HepG2 (cell line): ENCODE results near the gene ADPRM. TPM values are rescaled to one million over a fixed set of nuclear protein-coding genes. Genes with fewer than 3 reads are reported as not detected.

Experiments used
- DMAP1 ChIP-seq: IDR thresholded peaks from 2 replicates; pipeline ENCODE4 v1.6.1; 2016
- GABPB1 ChIP-seq: IDR thresholded peaks from 2 replicates; pipeline ENCODE4 v1.6.1; 2016; ENCODE audit warnings: mild to moderate bottlenecking, missing genetic modification reagents, moderate library complexity, missing compliant biosample characterization
- KDM5A ChIP-seq: fragments of 200-600 bp; sonication (generic); IDR thresholded peaks from 2 replicates; pipeline ENCODE4 v1.7.0; 2018; ENCODE audit warnings: antibody characterized with exemption, mild to moderate bottlenecking, low read length, borderline replicate concordance
- MAZ ChIP-seq, 2 experiments: sonication (generic) in 1 of 2; formaldehyde crosslinking in 1 of 2; IDR thresholded peaks; 2 replicates each; pipeline versions ENCODE4 v1.5.0 to v1.6.1; 2012 to 2020; ENCODE audit warnings: low read depth in 2 of 2, mild to moderate bottlenecking in 2 of 2, borderline replicate concordance in 1 of 2, improper control_type of control experiment in 1 of 2, low read length in 1 of 2, missing genetic modification reagents in 1 of 2, moderate library complexity in 1 of 2
- PHF21A ChIP-seq: sonication (generic); formaldehyde crosslinking; IDR thresholded peaks from 2 replicates; pipeline ENCODE4 v1.5.0; 2020; ENCODE audit warnings: mild to moderate bottlenecking, missing genetic modification reagents
- RBFOX2 ChIP-seq: fragments of 200-400 bp; formaldehyde crosslinking; IDR thresholded peaks from 2 replicates; pipeline ENCODE4 v1.6.1; 2017; ENCODE audit warnings: low read depth, mild to moderate bottlenecking, low read length
- RNF2 ChIP-seq: fragments of 450-650 bp; conservative IDR thresholded peaks from 2 replicates; pipeline ENCODE4 v1.6.1; 2016; ENCODE audit warnings: low read depth
- THAP11 ChIP-seq: IDR thresholded peaks from 2 replicates; pipeline ENCODE4 v1.6.1; 2016; ENCODE audit warnings: missing biosample characterization, missing genetic modification reagents
- ZNF468 ChIP-seq: sonication (generic); formaldehyde crosslinking; IDR thresholded peaks from 2 replicates; pipeline ENCODE4 v1.8.0; 2022; ENCODE audit warnings: mild to moderate bottlenecking, moderate library complexity, missing genetic modification reagents
- ZNF569 ChIP-seq: sonication (generic); formaldehyde crosslinking; IDR thresholded peaks from 2 replicates; pipeline ENCODE4 v1.5.0; 2020; ENCODE audit warnings: mild to moderate bottlenecking, missing genetic modification reagents, moderate library complexity, borderline replicate concordance
- ZNF598 ChIP-seq: sonication (generic); formaldehyde crosslinking; IDR thresholded peaks from 2 replicates; pipeline ENCODE4 v1.5.1; 2020; ENCODE audit warnings: mild to moderate bottlenecking, missing genetic modification reagents, borderline replicate concordance
- ZNF644 ChIP-seq: IDR thresholded peaks from 2 replicates; pipeline ENCODE4 v1.6.1; 2016; ENCODE audit warnings: low read depth
- ZNF660 ChIP-seq: sonication (generic); formaldehyde crosslinking; IDR thresholded peaks from 2 replicates; pipeline ENCODE4 v1.5.1; 2020; ENCODE audit warnings: mild to moderate bottlenecking, low read depth, missing genetic modification reagents, borderline replicate concordance
- polyA plus RNA-seq, 8 experiments: library from polyadenylated mRNA; depleted of rRNA in 3 of 8; stranded (reverse) in 7 of 8; unstranded in 1 of 8; fragments of >200 nt; fragmentation: Illumina TruSeq in 4 of 8; extraction: Trizol in 4 of 8; gene quantifications; 2 replicates each; pipeline versions ENCODE4 v1.2.1 to v1.2.3, GENCODE V29; 2011 to 2016; ENCODE audit warnings: low read depth in 4 of 8, missing spikeins in 1 of 8, mixed read lengths in 1 of 8; ENCODE audit not compliant: insufficient read depth in 1 of 8
- total RNA-seq, 5 experiments: library from RNA; depleted of rRNA; stranded (reverse); fragments of >200 nt; fragmentation: Illumina TruSeq; extraction: Trizol; gene quantifications; 2 replicates each; pipeline ENCODE4 v1.2.3, GENCODE V29; 2016; ENCODE audit warnings: low read depth in 1 of 5
- TF ChIP-seq, protein P1 (sequence below): sonication (generic); formaldehyde crosslinking; IDR thresholded peaks from 2 replicates; pipeline ENCODE4 v1.8.0; 2022; ENCODE audit warnings: missing genetic modification reagents, mild to moderate bottlenecking, inconsistent platforms, borderline replicate concordance
- TF ChIP-seq, protein P2 (sequence below): sonication (generic); formaldehyde crosslinking; IDR thresholded peaks from 2 replicates; pipeline ENCODE4 v1.4.0; 2020; ENCODE audit warnings: missing genetic modification reagents
- TF ChIP-seq, protein P3 (sequence below): sonication (generic); formaldehyde crosslinking; IDR thresholded peaks from 2 replicates; pipeline ENCODE4 v1.9.0; 2021; ENCODE audit warnings: mild to moderate bottlenecking, missing genetic modification reagents
- TF ChIP-seq, protein P4 (sequence below): sonication (generic); formaldehyde crosslinking; IDR thresholded peaks from 2 replicates; pipeline ENCODE4 v1.8.0; 2022; ENCODE audit warnings: mild to moderate bottlenecking, missing genetic modification reagents

Gene ADPRM
- total and polyA plus RNA-seq, 2 of the 13 experiments (the other 11 are each of a cell fraction or from before 2014, with no cell fraction given) = 5.6 to 10.8 TPM

DNA sequence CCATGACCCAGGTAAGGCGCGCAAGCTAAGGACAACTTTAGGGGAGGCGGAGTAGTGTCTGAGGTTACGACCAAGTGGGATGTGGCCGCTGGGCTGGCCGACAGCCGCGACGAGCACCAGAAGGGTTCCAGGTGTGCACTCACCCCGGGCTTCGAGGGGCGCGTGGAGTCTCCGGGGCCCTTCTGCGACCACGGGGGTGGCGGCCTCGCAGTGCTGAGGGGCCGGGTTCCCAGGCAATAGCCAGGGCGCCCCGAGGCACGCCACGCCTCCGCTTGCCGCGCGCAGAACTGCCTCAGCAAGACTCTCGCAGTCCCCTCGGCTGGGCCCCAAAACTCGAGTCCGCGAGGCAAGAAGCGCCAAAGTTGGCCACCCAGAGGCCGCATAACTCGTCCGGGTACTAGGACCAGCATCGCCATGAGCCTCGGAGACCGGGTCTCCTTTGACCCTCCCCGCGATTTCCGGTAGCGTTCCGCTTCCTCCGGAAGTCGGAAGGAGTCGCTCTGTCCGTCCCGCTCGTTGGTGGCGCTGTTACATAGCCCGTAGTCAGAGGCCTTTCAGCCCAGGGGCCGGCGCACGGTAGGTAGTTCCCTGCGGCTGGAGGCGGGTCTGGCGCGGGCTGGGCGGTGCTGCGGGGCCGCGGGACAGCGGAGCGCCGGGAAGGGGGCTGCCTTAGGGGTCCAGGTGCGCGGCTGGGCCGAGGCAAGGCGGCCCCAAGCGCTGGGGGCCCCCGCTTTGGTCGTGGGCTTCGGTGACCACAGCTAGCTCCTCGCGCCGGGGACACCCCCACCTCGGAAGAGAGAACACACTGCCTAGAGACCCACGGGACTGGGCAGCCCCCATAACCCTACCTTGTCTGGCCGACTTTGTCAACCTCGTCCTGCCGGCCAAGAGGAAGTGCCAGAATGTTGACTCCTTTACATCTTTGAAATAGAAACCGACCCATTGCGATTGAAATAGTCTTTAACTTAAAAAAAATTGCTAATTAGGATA, at the start of gene ADPRM, which contains the start of gene SCO1 (continued):
- TF ChIP-seq, protein P1, sequence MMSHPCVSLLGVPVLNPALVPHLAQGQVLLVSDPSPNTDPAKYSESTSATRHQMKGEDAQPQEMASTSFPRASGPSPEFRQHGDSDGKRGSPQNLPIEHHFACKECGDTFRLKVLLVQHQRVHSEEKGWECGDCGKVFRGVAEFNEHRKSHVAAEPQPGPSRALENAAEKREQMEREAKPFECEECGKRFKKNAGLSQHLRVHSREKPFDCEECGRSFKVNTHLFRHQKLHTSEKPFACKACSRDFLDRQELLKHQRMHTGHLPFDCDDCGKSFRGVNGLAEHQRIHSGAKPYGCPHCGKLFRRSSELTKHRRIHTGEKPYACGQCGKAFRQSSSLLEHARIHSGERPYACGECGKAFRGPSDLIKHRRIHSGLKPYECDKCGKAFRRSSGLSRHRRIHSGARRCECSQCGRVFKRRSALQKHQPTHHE = no peak
- TF ChIP-seq THAP11 (CRISPR knock-in tag) (peak; percentile 94), DMAP1 (CRISPR knock-in tag) (peak; percentile 93), RNF2 (no peak; the same call in 1 of the 2 replicates), RBFOX2 (peak; percentile 96), MAZ (IDR thresholded peaks at IDR 0.05; ENCODE audit: borderline replicate concordance, low read depth, low read length) (peak; percentile 60; the same call in 1 of the 2 replicates), MAZ (CRISPR knock-in tag; IDR thresholded peaks at IDR 0.05; ENCODE audit: low read depth) (peak; percentile 81), ZNF660 (CRISPR knock-in tag) (no peak), ZNF569 (0 out of 2 replicates have a peak, but pooled peaks have one; percentile 43), KDM5A (peak; percentile 88), PHF21A (CRISPR knock-in tag) (peak; percentile 90), ZNF644 (CRISPR knock-in tag) (0 out of 2 replicates have a peak, but pooled peaks have one; percentile 22), ZNF468 (CRISPR knock-in tag) (0 out of 2 replicates have a peak, but pooled peaks have one; percentile 34), ZNF598 (peak; percentile 52; the same call in 1 of the 2 replicates), GABPB1 (CRISPR knock-in tag) (peak; percentile 99)
- TF ChIP-seq, protein P2, sequence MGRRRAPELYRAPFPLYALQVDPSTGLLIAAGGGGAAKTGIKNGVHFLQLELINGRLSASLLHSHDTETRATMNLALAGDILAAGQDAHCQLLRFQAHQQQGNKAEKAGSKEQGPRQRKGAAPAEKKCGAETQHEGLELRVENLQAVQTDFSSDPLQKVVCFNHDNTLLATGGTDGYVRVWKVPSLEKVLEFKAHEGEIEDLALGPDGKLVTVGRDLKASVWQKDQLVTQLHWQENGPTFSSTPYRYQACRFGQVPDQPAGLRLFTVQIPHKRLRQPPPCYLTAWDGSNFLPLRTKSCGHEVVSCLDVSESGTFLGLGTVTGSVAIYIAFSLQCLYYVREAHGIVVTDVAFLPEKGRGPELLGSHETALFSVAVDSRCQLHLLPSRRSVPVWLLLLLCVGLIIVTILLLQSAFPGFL (CRISPR knock-in tag) = 0 out of 2 replicates have a peak, but pooled peaks have one; percentile 53
- TF ChIP-seq, protein P3, sequence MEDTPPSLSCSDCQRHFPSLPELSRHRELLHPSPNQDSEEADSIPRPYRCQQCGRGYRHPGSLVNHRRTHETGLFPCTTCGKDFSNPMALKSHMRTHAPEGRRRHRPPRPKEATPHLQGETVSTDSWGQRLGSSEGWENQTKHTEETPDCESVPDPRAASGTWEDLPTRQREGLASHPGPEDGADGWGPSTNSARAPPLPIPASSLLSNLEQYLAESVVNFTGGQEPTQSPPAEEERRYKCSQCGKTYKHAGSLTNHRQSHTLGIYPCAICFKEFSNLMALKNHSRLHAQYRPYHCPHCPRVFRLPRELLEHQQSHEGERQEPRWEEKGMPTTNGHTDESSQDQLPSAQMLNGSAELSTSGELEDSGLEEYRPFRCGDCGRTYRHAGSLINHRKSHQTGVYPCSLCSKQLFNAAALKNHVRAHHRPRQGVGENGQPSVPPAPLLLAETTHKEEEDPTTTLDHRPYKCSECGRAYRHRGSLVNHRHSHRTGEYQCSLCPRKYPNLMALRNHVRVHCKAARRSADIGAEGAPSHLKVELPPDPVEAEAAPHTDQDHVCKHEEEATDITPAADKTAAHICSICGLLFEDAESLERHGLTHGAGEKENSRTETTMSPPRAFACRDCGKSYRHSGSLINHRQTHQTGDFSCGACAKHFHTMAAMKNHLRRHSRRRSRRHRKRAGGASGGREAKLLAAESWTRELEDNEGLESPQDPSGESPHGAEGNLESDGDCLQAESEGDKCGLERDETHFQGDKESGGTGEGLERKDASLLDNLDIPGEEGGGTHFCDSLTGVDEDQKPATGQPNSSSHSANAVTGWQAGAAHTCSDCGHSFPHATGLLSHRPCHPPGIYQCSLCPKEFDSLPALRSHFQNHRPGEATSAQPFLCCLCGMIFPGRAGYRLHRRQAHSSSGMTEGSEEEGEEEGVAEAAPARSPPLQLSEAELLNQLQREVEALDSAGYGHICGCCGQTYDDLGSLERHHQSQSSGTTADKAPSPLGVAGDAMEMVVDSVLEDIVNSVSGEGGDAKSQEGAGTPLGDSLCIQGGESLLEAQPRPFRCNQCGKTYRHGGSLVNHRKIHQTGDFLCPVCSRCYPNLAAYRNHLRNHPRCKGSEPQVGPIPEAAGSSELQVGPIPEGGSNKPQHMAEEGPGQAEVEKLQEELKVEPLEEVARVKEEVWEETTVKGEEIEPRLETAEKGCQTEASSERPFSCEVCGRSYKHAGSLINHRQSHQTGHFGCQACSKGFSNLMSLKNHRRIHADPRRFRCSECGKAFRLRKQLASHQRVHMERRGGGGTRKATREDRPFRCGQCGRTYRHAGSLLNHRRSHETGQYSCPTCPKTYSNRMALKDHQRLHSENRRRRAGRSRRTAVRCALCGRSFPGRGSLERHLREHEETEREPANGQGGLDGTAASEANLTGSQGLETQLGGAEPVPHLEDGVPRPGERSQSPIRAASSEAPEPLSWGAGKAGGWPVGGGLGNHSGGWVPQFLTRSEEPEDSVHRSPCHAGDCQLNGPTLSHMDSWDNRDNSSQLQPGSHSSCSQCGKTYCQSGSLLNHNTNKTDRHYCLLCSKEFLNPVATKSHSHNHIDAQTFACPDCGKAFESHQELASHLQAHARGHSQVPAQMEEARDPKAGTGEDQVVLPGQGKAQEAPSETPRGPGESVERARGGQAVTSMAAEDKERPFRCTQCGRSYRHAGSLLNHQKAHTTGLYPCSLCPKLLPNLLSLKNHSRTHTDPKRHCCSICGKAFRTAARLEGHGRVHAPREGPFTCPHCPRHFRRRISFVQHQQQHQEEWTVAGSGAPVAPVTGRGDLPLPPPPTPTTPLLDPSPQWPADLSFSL (CRISPR knock-in tag) = peak; percentile 32; the same call in 1 of the 2 replicates
- TF ChIP-seq, protein P4, sequence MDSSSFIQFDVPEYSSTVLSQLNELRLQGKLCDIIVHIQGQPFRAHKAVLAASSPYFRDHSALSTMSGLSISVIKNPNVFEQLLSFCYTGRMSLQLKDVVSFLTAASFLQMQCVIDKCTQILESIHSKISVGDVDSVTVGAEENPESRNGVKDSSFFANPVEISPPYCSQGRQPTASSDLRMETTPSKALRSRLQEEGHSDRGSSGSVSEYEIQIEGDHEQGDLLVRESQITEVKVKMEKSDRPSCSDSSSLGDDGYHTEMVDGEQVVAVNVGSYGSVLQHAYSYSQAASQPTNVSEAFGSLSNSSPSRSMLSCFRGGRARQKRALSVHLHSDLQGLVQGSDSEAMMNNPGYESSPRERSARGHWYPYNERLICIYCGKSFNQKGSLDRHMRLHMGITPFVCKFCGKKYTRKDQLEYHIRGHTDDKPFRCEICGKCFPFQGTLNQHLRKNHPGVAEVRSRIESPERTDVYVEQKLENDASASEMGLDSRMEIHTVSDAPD (CRISPR knock-in tag) = 0 out of 2 replicates have a peak, but pooled peaks have one; percentile 36
